ENCODE data around the gene USP25.
A peak's percentile ranks its signal among the peaks of the same experiment; 100 is the strongest.
"Not testable (repeated sequence)": the region's sequence is repeated elsewhere in the genome, so short reads cannot be mapped to it uniquely, and the experiment has no call there.

USP25 gene

GRCh38 chr21:15731243-15731613 is 1.4 kb downstream of the USP25 start:
- DNase-seq, result no peak

GRCh38 chr21:15732290-15732995 is 2.7 kb downstream of the USP25 start:
- peak; percentile 50 to 71 for DNase-seq

GRCh38 chr21:15732996-15733329 is 3.2 kb downstream of the USP25 start:
- no peak for DNase-seq

- no peak for DNase-seq
These were observed 5.6 kb downstream of the USP25 start for GRCh38 chr21:15735409-15735808.

- DNase-seq, result peak; percentile 38 to 48
These were observed 6.1 kb downstream of the USP25 start for GRCh38 chr21:15735931-15736330.

GRCh38 chr21:15738779-15739178 is 9.0 kb downstream of the USP25 start:
- DNase-seq, result not testable (repeated sequence)

- no peak for DNase-seq
These were observed 10.6 kb downstream of the USP25 start for GRCh38 chr21:15740383-15740782.

- DNase-seq, result no peak
These were observed 11.7 kb downstream of the USP25 start for GRCh38 chr21:15741510-15741909.

GRCh38 chr21:15742052-15742670 is 12.4 kb downstream of the USP25 start:
- peak; percentile 29 to 45 for DNase-seq

- no peak for DNase-seq
These were observed 12.9 kb downstream of the USP25 start for GRCh38 chr21:15742694-15743093.

- DNase-seq, result no peak
These were observed 13.8 kb downstream of the USP25 start for GRCh38 chr21:15743593-15743992.

GRCh38 chr21:15744926-15745325 is 15.1 kb downstream of the USP25 start:
- no peak for DNase-seq

- DNase-seq, result no peak
These were observed 18.8 kb downstream of the USP25 start for GRCh38 chr21:15748586-15748985.

- DNase-seq, result no peak
These were observed 19.5 kb downstream of the USP25 start for GRCh38 chr21:15749082-15749860.

- DNase-seq, result no peak
These were observed 20.0 kb downstream of the USP25 start for GRCh38 chr21:15749861-15750159.

GRCh38 chr21:15751037-15751436 is 21.3 kb downstream of the USP25 start:
- DNase-seq, result no peak

GRCh38 chr21:15751546-15751945 is 21.8 kb downstream of the USP25 start:
- no peak for DNase-seq

- DNase-seq, result no peak
These were observed 23.1 kb downstream of the USP25 start for GRCh38 chr21:15752763-15753407.

GRCh38 chr21:15753741-15754140 is 24.0 kb downstream of the USP25 start:
- no peak for DNase-seq

- no peak for DNase-seq
These were observed 24.9 kb downstream of the USP25 start for GRCh38 chr21:15754640-15755039.

GRCh38 chr21:15755125-15755524 is 25.3 kb downstream of the USP25 start:
- no peak for DNase-seq

- no peak for DNase-seq
These were observed 29.7 kb downstream of the USP25 start for GRCh38 chr21:15759469-15759868.

- no peak for DNase-seq
These were observed 31.8 kb downstream of the USP25 start for GRCh38 chr21:15761507-15762100.
